ENCODE results near the gene MDM1.

DNA sequence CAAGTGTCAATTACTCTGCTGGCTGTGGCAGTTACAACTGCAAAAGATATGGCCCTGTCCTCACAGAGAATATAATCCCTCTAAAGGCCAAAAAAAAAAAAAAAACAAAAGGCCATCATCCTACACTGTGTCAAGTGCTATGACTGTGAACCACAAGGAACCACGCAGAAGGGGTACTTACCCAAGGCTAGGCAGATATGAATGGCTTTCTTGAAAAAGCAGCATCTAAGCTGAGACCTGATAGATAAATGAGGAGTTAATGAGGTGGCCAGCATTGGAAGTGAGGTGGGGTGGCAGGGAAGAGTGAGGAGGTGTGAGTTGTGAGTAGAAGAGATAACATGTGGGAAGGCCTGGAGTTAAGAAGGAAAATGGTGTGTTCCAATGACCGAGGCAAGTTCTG lies 62.4 kb downstream of the MDM1 start:
- no peak for TF ChIP-seq REST (IDR thresholded peaks at IDR 0.05; ENCODE audit: low read depth)
- TF ChIP-seq, protein P1, sequence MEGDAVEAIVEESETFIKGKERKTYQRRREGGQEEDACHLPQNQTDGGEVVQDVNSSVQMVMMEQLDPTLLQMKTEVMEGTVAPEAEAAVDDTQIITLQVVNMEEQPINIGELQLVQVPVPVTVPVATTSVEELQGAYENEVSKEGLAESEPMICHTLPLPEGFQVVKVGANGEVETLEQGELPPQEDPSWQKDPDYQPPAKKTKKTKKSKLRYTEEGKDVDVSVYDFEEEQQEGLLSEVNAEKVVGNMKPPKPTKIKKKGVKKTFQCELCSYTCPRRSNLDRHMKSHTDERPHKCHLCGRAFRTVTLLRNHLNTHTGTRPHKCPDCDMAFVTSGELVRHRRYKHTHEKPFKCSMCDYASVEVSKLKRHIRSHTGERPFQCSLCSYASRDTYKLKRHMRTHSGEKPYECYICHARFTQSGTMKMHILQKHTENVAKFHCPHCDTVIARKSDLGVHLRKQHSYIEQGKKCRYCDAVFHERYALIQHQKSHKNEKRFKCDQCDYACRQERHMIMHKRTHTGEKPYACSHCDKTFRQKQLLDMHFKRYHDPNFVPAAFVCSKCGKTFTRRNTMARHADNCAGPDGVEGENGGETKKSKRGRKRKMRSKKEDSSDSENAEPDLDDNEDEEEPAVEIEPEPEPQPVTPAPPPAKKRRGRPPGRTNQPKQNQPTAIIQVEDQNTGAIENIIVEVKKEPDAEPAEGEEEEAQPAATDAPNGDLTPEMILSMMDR (IDR thresholded peaks at IDR 0.05 in 2 of 3, conservative IDR thresholded peaks at IDR 0.05 in 1 of 3; ENCODE audit: borderline replicate concordance in 1 of 3, insufficient read depth in 1 of 3, low read depth in 2 of 3, low read length in 2 of 3), result no peak
- TF ChIP-seq EZH2 (IDR thresholded peaks at IDR 0.05), result no peak
- no peak for TF ChIP-seq CEBPB (IDR thresholded peaks at IDR 0.05; ENCODE audit: low read depth)
- TF ChIP-seq POLR2A (IDR thresholded peaks at IDR 0.05; ENCODE audit: borderline replicate concordance, extremely low read depth, insufficient read depth, insufficient read length), result no peak
- TF ChIP-seq ZNF274 (IDR thresholded peaks at IDR 0.05; ENCODE audit: low read depth, low read length), result no peak
- no peak for TF ChIP-seq EZH2phosphoT487 (IDR thresholded peaks at IDR 0.05; ENCODE audit: borderline replicate concordance)
- no peak for TF ChIP-seq YY1 (IDR thresholded peaks at IDR 0.05; ENCODE audit: extremely low read depth, insufficient replicate concordance, low read depth, low read length)
